ENCODE results near the gene PHYHD1. TPM values are rescaled to one million over a fixed set of nuclear protein-coding genes. Genes with fewer than 3 reads are reported as not detected.
A peak's percentile ranks its signal among the peaks of the same experiment; 100 is the strongest.

PHYHD1 gene
- total RNA-seq, 4 donors from 2014 or later = 4.4 to 23.9 (median 7.5) TPM; not detected in 1

DNA sequence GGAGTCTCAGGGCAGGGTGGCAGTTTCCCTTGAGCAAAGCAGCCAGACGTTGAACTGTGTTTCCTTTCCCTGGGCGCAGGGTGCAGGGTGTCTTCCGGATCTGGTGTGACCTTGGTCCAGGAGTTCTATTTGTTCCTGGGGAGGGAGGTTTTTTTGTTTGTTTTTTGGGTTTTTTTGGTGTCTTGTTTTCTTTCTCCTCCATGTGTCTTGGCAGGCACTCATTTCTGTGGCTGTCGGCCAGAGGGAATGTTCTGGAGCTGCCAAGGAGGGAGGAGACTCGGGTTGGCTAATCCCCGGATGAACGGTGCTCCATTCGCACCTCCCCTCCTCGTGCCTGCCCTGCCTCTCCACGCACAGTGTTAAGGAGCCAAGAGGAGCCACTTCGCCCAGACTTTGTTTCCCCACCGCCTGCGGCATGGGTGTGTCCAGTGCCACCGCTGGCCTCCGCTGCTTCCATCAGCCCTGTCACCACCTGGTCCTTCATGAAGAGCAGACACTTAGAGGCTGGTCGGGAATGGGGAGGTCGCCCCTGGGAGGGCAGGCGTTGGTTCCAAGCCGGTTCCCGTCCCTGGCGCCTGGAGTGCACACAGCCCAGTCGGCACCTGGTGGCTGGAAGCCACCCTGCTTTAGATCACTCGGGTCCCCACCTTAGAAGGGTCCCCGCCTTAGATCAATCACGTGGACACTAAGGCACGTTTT is 3.5 kb upstream of the PHYHD1 start:
- Histone ChIP-seq H3K9me3 (no peaks in the 10 kb centered on the region), H3K27me3 (no peaks in the 10 kb centered on the region), H3K4me1 (peaks cover 0 to 45% (median 3%) of the 10 kb centered on the region in 4 donors), H3K36me3 (peaks cover 0 to 16% (median 0%) of the 10 kb centered on the region in 3 donors), H3K4me3 (no peak overlapping the region), H3K27ac (peak overlapping the region in 3 of 4 donors; percentile 11 to 72 (median 65))
- TF ChIP-seq CTCF (IDR thresholded peaks at IDR 0.05) = no peak
- TF ChIP-seq POLR2A (IDR thresholded peaks at IDR 0.05) = no peak
- peak in 1 of 3 donors; percentile 65 for DNase-seq

DNA sequence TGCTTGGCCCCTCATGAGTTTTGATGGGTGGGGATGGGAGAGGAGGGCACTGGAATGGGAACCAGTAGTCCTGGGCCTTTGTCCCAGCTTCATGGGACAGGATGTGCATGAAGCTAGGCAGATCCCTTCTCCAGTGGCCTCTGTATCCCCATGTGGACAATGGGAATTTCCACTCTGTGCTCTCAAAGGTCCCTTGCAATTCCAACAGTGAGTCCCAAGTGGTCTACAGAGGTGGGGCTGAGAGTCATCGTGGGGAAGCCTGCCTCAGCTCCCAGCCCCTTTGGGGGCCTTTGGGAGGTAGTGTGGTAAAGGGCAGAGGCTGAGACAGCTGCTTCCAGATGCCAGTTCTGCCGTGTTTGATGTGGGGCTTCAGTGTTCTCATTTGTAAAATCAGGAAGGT is 1.9 kb upstream of the PHYHD1 start:
- no peaks in the 10 kb centered on the region for H3K9me3 ChIP-seq
- no peaks in the 10 kb centered on the region for H3K27me3 ChIP-seq
- no peak overlapping the region for H3K4me3 ChIP-seq
- TF ChIP-seq POLR2A (IDR thresholded peaks at IDR 0.05) = no peak
- TF ChIP-seq CTCF (IDR thresholded peaks at IDR 0.05) = no peak
- H3K36me3 ChIP-seq = peaks cover 0 to 16% (median 0%) of the 10 kb centered on the region in 3 donors
- DNase-seq = no peak
- peaks cover 0 to 30% (median 3%) of the 10 kb centered on the region in 4 donors for H3K4me1 ChIP-seq
- peak overlapping the region in 3 of 4 donors; percentile 42 to 83 (median 59) for H3K27ac ChIP-seq

DNA sequence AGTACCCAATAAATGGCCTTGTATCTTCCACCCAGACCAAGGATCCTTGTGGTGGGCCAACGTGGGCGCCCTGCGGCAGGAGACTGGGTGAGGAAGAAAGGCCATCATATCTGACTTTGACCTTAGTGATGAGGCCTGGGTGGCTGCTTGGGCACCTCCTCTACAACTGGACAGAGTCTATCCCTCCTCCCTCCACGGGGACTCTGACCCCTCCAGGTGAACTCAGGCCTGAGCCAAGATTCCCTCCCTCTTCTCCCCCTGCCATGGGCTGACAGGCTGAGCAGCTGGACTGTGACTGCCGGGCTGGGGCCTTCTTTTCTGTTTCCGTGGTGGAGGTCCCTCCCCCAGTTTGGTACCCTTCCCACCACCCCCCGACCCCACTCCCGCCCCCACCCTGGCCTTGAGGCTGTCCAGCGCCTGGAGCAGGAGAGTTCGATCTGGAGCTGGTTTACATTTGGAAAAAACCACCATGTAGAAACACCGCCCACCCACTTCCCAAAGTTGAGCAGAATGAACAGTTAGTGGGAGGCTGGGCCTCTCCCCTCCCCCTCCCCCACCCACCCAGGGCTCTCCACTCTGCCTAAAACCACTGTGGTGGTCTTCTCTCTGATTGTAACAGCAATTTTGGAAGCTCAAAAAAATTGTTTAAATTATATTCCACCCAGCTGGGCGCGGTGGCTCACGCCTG is 1.2 kb upstream of the PHYHD1 start:
- Histone ChIP-seq H3K9me3 (no peaks in the 10 kb centered on the region), H3K36me3 (peaks cover 0 to 16% (median 0%) of the 10 kb centered on the region in 3 donors), H3K4me3 (no peak overlapping the region), H3K4me1 (peaks cover 0 to 28% (median 3%) of the 10 kb centered on the region in 4 donors), H3K27me3 (no peaks in the 10 kb centered on the region), H3K27ac (peak overlapping the region; percentile 3 to 83 (median 50))
- TF ChIP-seq CTCF (IDR thresholded peaks at IDR 0.05) (no peak), POLR2A (IDR thresholded peaks at IDR 0.05) (no peak)
- DNase-seq = peak in 2 of 3 donors; percentile 68 to 71

DNA sequence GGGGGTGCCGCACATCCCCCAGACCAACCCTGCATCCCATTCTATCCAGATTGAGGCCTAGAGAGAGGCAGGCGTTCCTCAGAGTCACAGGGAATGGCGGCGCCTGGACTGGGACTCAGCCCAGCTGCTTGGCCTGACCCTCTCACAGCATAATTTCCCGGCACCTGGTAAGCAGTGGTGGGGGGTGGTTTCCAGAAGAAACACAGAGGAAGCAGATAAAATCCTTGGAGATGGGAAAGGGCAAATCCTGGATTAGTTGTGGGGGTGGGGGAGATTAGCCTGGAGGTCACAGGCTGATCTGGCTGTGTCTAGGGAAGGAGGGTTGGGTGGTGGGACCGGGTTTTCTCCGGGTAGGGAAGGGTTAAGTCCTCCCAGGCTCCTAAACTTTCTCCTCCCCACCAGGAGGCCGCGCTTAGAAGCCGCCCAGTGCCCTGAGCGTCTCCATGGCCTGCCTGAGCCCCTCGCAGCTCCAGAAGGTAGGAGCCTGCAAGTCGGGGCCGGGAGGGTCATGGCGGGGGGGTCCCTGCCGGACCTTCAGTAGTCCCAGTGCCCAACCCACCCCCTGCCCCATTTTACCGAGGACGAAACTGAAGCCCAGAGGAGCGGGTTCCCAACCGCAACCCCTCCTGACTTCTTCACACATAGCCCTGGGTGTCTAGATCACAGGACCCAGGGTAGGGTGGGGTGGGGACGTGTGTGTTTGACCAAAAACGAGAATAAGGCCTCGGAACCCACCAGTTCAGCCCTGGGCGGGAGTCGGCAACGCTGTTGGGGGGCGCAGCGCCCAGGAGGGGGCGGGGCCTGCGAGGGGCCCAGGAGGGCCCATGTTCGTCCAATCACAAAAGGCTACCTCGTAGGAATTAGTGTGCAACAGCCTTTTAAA is 1.3 kb downstream of the PHYHD1 start:
- H3K27ac ChIP-seq = peak overlapping the region; percentile 61 to 83 (median 66)
- H3K36me3 ChIP-seq = peaks cover 0 to 5% (median 0%) of the 10 kb centered on the region in 3 donors
- H3K27me3 ChIP-seq = no peaks in the 10 kb centered on the region
- no peak for DNase-seq
- peaks cover 0 to 13% (median 0%) of the 10 kb centered on the region in 4 donors for H3K4me1 ChIP-seq
- peak overlapping the region; percentile 32 to 56 (median 34) for H3K4me3 ChIP-seq
- TF ChIP-seq CTCF (IDR thresholded peaks at IDR 0.05) = no peak
- no peak for TF ChIP-seq POLR2A (IDR thresholded peaks at IDR 0.05)
- no peaks in the 10 kb centered on the region for H3K9me3 ChIP-seq

- H3K4me1 ChIP-seq = peaks cover 0 to 16% (median 0%) of the 10 kb centered on the region in 4 donors
- no peak overlapping the region for H3K27ac ChIP-seq
- DNase-seq = no peak
- no peaks in the 10 kb centered on the region for H3K36me3 ChIP-seq
- H3K4me3 ChIP-seq = no peak overlapping the region
- no peaks in the 10 kb centered on the region for H3K9me3 ChIP-seq
- TF ChIP-seq POLR2A (IDR thresholded peaks at IDR 0.05) (no peak), CTCF (IDR thresholded peaks at IDR 0.05) (no peak)
- H3K27me3 ChIP-seq = no peaks in the 10 kb centered on the region
Measured at GRCh38 chr9:128923493-128923883, 2.7 kb downstream of the PHYHD1 start.
